Cardiac fibroblast (primary cell): ENCODE data around the gene CARD6.
A peak's percentile ranks its signal among the peaks of the same experiment; 100 is the strongest.

Experiments
- DNase-seq, 2 donors: peaks; one replicate each; pipeline versions ENCODE4 v3.0.0 to v3.0.0-alpha.2; 2010; ENCODE audit warnings: low read depth in 2 of 2
- H3K4me3 ChIP-seq, 2 donors: replicated peaks in 1 of 2; 1 replicate in 1 of 2; 2 replicates in 1 of 2; pipeline ENCODE4 v1.5.1; 2011; ENCODE audit warnings: low read depth in 2 of 2, low read length in 2 of 2, mild to moderate bottlenecking in 2 of 2, moderate library complexity in 1 of 2
- CTCF ChIP-seq: IDR thresholded peaks from one replicate; pipeline ENCODE4 v1.5.1; 2011; ENCODE audit warnings: low read depth, mild to moderate bottlenecking, low read length, inconsistent platforms

CARD6 gene

GRCh38 chr5:40909264-40909663 is 68.1 kb downstream of the CARD6 start, which contains the start of gene C7:
C7 (plus strand) TSS chr5:40909497; CDS start chr5:40909611, 114 bp downstream.
- H3K4me3 ChIP-seq = peak within 1 kb of the TSS in 1 of 2 donors; percentile 62
- DNase-seq = peak; percentile 14 to 93
- TF ChIP-seq CTCF = no peak

- H3K4me3 ChIP-seq = peak overlapping the region in 1 of 2 donors; percentile 62
- no peak for TF ChIP-seq CTCF
- peak; percentile 2 to 18 for DNase-seq
Measured at GRCh38 chr5:40909723-40910122, 68.6 kb downstream of the CARD6 start.
